HG02571 (cell line): Measurements from ENCODE around the gene HRH4.

Experiments used
- ATAC-seq: cut with Tn5 transposase; IDR thresholded peaks from one replicate; pipeline ENCODE4 v1.9.1; 2021; ENCODE audit warnings: mild to moderate bottlenecking, moderate library complexity; ENCODE audit not compliant: unreplicated experiment

Gene HRH4

DNA sequence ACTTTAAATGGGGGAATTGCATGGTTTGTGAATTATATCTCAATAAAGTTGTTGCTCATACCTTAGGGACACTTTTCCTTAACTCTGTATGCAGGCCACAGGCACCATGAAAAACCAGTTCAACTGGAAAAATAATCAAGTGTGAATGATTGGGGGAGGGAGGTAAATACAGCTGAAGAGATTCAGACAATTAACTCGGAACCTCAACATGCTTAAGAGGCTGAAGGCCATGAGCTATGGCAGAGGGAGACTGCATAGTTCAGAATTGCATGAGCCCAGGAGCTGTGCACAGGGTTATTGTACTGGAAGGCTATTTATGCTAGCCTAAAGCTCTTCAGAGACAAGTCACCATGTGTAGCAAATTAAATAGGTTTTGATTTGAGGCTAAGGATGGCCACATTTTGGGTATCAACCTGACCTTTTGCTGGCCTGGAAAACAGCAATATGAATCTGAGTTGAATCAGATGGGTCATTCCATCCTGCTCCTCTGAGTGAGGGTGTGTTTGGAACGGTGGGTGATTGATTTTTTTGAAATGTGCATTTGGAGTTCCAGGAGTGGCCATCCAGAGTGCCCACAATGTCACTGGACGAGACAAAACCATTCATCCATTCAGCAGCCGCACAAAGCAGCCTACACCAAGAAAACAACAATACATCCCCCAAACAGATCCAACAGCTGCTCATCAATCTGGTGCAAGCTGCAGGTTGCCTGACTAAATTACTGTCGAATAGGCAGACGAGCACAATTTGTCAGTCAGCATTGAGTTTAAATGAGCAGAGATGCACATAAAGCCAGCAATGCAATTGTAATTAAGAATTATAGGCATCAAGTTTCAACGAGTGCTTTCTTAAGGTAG lies 42.5 kb downstream of the HRH4 start:
- ATAC-seq, result no peak

DNA sequence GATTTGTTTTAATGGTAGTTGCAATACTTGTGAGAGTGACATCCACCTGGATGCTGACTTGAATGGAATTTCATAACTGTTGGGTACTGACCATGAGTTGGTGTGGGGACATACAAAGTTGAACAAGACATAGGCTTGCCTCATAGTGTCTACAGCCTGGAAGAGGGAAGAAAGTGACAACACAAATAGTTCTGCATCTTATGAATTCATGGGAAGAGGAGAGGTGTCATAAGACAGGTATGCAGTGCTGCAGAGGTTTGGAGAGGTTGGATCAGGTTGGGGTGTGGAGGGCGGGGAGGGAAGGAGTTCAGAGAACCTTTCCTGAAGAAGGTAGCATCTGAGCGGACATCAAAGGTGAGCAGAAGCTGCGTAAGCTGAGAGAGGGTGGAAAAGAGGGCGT lies 44.0 kb downstream of the HRH4 start:
- ATAC-seq, result no peak

DNA sequence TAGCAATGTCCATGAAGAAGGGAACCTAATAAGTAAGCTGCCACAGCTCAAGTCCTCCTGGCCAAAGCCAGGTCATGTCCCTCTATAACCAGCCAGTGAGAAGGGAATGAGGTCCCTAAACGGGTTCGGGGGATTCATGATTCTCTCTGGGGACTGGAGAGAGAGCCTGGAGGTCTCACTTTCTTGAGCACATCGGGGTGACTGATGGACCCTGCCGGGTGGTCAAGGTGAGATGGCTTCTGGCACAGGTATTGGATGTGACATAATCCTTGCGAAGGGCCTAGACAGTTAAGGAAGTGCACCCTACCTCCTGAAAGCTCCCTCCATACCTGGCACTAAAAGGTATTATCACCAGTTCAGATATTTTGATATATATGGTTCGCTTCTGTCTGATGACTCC lies 45.7 kb downstream of the HRH4 start:
- ATAC-seq, result no peak

- no peak for ATAC-seq
Measured at GRCh38 chr18:24509435-24509834, 49.0 kb downstream of the HRH4 start.

- peak; percentile 72 for ATAC-seq
Measured at GRCh38 chr18:24514439-24514838, 54.0 kb downstream of the HRH4 start.

DNA sequence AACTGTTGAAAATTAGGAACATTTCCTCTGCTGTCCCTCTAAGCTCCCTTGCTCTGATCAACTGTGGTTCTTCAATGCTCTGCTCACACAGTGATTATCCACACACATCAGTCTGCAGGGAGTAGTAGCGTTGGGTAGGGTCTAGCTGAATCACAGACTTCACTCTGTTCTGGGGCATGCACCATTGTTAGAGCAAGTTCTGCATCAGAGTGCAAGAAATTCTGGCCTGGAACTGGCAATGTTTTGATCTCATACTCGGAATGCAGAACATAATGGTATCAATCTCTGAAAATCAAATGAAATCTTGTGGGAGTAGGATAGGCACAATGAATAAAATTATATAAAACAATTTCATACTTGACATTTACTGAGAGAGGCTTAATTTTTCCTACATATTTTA lies 55.3 kb downstream of the HRH4 start:
- no peak for ATAC-seq

- ATAC-seq, result no peak
Measured at GRCh38 chr18:24516261-24516660, 55.8 kb downstream of the HRH4 start.

DNA sequence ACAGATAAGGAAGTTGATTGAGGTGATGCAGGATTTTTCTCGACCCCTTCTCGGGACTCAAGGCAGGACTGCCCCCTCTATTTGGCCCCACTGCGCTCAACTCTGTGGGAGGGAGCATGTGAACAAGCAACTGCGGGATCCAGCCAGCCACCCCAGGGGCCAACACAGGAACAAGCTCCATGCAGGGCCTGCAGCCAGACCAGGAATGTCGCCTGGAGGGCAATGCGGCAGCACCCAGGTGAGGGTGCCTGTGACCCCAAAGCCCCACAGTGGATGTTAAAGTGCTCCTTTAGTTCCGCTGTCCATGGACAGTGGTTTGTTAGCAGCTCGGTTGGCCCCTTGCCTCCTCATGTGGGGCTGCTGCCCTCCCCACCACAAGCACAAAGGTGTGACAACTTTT lies 57.1 kb downstream of the HRH4 start:
- ATAC-seq, result no peak

GRCh38 chr18:24518596-24518995 lies 58.2 kb downstream of the HRH4 start:
- no peak for ATAC-seq
